ENCODE data around the gene LAMC1.

LAMC1 gene

GRCh38 chr1:183043254-183043653 lies 20.0 kb downstream of the LAMC1 start:
- H3K4me2 ChIP-seq (ENCODE audit: low read depth, low read length, poor library complexity, severe bottlenecking), result no peak overlapping the region
- H3K9me2 ChIP-seq (replicated peaks; ENCODE audit: insufficient read depth, low read length), result no peaks in the 10 kb centered on the region
- no peak for TF ChIP-seq EZH2phosphoT487 (conservative IDR thresholded peaks at IDR 0.05; ENCODE audit: low read length)
- TF ChIP-seq, protein P1, sequence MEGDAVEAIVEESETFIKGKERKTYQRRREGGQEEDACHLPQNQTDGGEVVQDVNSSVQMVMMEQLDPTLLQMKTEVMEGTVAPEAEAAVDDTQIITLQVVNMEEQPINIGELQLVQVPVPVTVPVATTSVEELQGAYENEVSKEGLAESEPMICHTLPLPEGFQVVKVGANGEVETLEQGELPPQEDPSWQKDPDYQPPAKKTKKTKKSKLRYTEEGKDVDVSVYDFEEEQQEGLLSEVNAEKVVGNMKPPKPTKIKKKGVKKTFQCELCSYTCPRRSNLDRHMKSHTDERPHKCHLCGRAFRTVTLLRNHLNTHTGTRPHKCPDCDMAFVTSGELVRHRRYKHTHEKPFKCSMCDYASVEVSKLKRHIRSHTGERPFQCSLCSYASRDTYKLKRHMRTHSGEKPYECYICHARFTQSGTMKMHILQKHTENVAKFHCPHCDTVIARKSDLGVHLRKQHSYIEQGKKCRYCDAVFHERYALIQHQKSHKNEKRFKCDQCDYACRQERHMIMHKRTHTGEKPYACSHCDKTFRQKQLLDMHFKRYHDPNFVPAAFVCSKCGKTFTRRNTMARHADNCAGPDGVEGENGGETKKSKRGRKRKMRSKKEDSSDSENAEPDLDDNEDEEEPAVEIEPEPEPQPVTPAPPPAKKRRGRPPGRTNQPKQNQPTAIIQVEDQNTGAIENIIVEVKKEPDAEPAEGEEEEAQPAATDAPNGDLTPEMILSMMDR (IDR thresholded peaks at IDR 0.05; ENCODE audit: insufficient read depth, low read length, poor library complexity, severe bottlenecking), result no peak
- no peak overlapping the region for H3K27ac ChIP-seq (ENCODE audit: low read depth, low read length)
- no peaks in the 10 kb centered on the region; the same call in 1 of the 2 replicates for H3K79me2 ChIP-seq (ENCODE audit: insufficient read depth, low read length)
- H3F3A ChIP-seq (ENCODE audit: insufficient read depth), result peaks cover 9% of the 10 kb centered on the region; the same call in 1 of the 2 replicates
- H3K36me3 ChIP-seq (ENCODE audit: low read length), result 0 out of 2 replicates have a peak, but pooled peaks cover 7% of the 10 kb centered on the region
- H3K9me3 ChIP-seq (ENCODE audit: insufficient read depth, low read length), result no peaks in the 10 kb centered on the region
- no peak overlapping the region for H3K4me3 ChIP-seq (ENCODE audit: insufficient read depth, low read length, poor library complexity, severe bottlenecking)
- no peak overlapping the region for H2AFZ ChIP-seq (ENCODE audit: low read depth, low read length, severe bottlenecking)
- H3K27me3 ChIP-seq (ENCODE audit: low read length), result no peaks in the 10 kb centered on the region
- H4K20me1 ChIP-seq (ENCODE audit: low read depth, low read length), result no peaks in the 10 kb centered on the region
- H3K9ac ChIP-seq (ENCODE audit: low read length), result no peak overlapping the region

DNA sequence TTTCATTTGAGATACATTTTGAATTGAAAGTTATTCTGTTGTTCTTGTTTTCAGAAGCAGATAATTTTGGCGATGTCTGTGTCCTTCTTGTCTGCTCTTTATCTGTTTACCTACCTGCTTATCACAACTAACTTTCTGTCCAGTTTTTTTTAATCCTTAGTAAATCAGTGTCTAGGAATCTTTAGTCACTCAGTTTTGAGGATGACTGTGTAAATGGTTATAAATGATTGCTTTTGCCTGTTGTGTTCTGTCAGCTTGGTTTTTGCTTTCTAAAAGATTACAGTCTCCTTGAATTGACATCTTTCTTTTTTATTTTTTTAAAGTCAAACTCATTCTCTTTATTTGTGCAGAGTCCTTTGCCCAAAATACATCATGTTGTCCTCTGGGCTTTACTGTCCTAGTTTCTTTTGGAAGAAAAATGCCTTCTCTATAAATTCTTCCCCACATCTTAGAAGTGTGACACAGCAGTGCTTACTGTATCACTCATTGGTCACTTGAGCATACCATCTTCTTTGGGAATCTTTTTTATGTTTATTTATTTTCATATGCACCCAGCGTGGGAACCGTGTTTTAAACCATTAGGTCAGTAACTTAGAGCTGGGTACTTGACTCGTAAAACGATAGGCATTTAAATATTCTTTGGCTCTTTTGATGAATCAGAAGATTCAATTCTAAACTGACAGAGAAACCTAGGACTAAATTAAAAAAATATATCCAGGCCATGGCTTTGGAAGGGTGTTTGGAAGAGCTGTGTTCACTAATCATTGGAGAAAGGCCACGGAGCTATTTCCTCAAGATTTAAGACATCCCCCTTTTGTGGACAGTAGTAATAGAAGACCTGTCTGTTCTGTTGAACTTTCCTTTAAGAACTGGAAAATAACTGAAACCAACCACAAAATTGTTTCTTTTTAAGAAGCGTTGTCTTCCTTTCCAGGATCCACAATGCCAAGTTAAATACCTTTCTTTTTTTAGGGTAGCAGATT lies 20.9 kb downstream of the LAMC1 start:
- Histone ChIP-seq H3F3A (ENCODE audit: insufficient read depth) (peaks cover 17% of the 10 kb centered on the region), H3K36me3 (ENCODE audit: low read length) (0 out of 2 replicates have a peak, but pooled peaks cover 7% of the 10 kb centered on the region), H3K4me3 (ENCODE audit: insufficient read depth, low read length, poor library complexity, severe bottlenecking) (no peak overlapping the region), H3K4me2 (ENCODE audit: low read depth, low read length, poor library complexity, severe bottlenecking) (no peak overlapping the region), H3K79me2 (ENCODE audit: insufficient read depth, low read length) (no peaks in the 10 kb centered on the region; the same call in 1 of the 2 replicates), H2AFZ (ENCODE audit: low read depth, low read length, severe bottlenecking) (no peak overlapping the region), H3K9ac (ENCODE audit: low read length) (no peak overlapping the region), H3K27me3 (ENCODE audit: low read length) (no peaks in the 10 kb centered on the region), H4K20me1 (ENCODE audit: low read depth, low read length) (no peaks in the 10 kb centered on the region), H3K9me2 (replicated peaks; ENCODE audit: insufficient read depth, low read length) (no peaks in the 10 kb centered on the region), H3K27ac (ENCODE audit: low read depth, low read length) (no peak overlapping the region), H3K9me3 (ENCODE audit: insufficient read depth, low read length) (no peaks in the 10 kb centered on the region)
- TF ChIP-seq, protein P1 (IDR thresholded peaks at IDR 0.05; ENCODE audit: insufficient read depth, low read length, poor library complexity, severe bottlenecking), result no peak
- TF ChIP-seq EZH2phosphoT487 (conservative IDR thresholded peaks at IDR 0.05; ENCODE audit: low read length), result no peak

DNA sequence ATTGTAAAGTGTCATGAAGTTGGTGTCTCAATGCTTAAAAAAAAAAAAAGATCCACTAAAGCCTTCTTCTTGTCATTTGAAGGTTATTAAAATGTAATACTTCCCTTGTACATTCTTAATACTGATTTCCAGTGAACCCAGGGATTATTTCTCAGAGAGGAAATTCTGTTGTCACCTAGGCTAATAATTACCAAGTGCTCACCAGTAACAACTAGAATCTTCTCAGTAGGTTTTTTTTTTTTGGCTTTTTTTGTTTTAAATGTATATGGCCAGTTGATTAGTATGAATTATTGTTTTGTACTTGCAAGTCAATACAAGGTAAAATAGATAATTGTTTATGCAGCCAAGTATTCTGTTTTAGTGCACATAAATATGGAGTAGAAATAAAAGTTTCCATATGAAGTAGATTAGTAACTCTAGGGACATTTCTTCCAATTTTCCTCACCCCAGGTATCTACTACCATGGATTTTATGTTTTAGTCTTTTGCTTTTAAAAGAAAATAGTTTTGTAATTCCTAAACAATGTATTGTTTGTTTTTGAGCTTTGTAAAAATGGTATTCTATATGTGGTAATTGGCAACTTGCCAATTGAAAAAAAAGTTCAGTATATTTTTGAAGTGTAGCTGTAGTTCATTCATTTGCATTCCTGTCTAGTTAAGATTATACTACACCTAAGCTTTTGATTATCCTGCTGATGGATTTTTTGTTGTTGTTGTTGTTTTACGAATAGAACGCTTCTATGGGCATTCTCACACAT lies 21.9 kb downstream of the LAMC1 start:
- Histone ChIP-seq H3K27ac (ENCODE audit: low read depth, low read length) (no peak overlapping the region), H3K27me3 (ENCODE audit: low read length) (no peaks in the 10 kb centered on the region), H3K9ac (ENCODE audit: low read length) (no peak overlapping the region), H3K4me3 (ENCODE audit: insufficient read depth, low read length, poor library complexity, severe bottlenecking) (no peak overlapping the region), H4K20me1 (ENCODE audit: low read depth, low read length) (no peaks in the 10 kb centered on the region), H3K9me3 (ENCODE audit: insufficient read depth, low read length) (no peaks in the 10 kb centered on the region), H3K4me2 (ENCODE audit: low read depth, low read length, poor library complexity, severe bottlenecking) (no peak overlapping the region), H3K79me2 (ENCODE audit: insufficient read depth, low read length) (peaks cover 6% of the 10 kb centered on the region; the same call in 1 of the 2 replicates), H3K36me3 (ENCODE audit: low read length) (0 out of 2 replicates have a peak, but pooled peaks cover 7% of the 10 kb centered on the region), H2AFZ (ENCODE audit: low read depth, low read length, severe bottlenecking) (no peak overlapping the region), H3F3A (ENCODE audit: insufficient read depth) (peaks cover 19% of the 10 kb centered on the region), H3K9me2 (replicated peaks; ENCODE audit: insufficient read depth, low read length) (no peaks in the 10 kb centered on the region)
- no peak for TF ChIP-seq EZH2phosphoT487 (conservative IDR thresholded peaks at IDR 0.05; ENCODE audit: low read length)
- TF ChIP-seq, protein P1 (IDR thresholded peaks at IDR 0.05; ENCODE audit: insufficient read depth, low read length, poor library complexity, severe bottlenecking), result no peak
